AG04449 (cell line): ENCODE measurements around the gene MSANTD1.

Source experiments
- CTCF ChIA-PET: fragments of 350-600 bp; formaldehyde crosslinking; extraction: SDS; loops from one replicate; lab custom pipeline; 2021; ENCODE audit warnings: antibody characterized with exemption; lab: Yijun Ruan, JAX
- POLR2A ChIA-PET: fragments of 400-600, 350-600 bp; formaldehyde crosslinking; extraction: SDS; loops from one replicate; lab custom pipeline; 2020; ENCODE audit warnings: antibody characterized with exemption, inconsistent platforms; lab: Yijun Ruan, JAX
- DNase-seq: peaks from one replicate; pipeline ENCODE4 v3.0.0-alpha.2; 2010; ENCODE audit warnings: low read depth, low spot score
- H3K4me3 ChIP-seq: 2 replicates; pipeline ENCODE4 v1.5.1; 2011; ENCODE audit warnings: low read depth, mild to moderate bottlenecking, control low read depth, low read length
- TF ChIP-seq, protein P1 (sequence below): IDR thresholded peaks from one replicate; pipeline ENCODE4 v1.5.1; 2011; ENCODE audit warnings: mild to moderate bottlenecking, moderate library complexity, low read length, control low read depth, inconsistent platforms; ENCODE audit not compliant: insufficient read depth; ENCODE audit errors: missing control alignments

The MSANTD1 gene

DNA sequence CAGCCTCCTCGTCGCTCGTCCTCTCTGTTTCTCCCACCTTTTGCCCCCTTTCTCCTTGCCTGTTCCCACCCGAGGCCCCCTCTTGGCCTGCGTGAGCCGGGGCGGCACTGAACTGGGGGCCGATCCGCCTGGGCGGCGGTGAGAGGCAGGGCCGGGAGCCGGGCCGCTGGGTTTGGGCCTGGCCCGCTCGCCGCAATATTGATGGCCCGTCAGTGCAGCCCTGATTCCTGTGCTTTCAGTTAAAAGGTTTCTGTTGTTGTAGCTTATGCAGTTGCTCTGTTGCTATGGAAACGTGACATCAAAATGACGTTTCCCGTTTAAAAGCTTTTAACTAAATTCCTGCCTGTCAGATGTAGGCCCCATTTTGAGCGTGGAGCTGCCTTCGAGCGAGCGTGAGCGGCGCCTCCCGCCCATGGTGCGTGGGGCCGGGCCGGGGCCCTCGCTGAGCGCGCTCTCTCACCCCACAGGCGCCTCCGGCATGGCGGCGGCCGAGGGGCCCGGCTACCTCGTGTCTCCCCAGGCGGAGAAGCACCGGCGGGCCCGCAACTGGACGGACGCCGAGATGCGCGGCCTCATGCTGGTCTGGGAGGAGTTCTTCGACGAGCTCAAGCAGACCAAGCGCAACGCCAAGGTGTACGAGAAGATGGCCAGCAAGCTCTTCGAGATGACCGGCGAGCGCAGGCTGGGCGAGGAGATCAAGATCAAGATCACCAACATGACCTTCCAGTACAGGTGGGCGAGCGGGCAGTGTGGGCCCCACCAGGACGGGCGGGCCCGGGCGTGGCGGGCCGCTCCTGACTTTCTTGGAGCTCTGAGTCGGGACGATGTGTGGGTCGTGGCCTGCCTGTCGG, at the start of gene MSANTD1:
Gene MSANTD1, plus strand, starts transcription at position 349 of the 851 bp plus-strand sequence. Its CDS starts 64 bp downstream, at position 413.
- TF ChIP-seq, protein P1, sequence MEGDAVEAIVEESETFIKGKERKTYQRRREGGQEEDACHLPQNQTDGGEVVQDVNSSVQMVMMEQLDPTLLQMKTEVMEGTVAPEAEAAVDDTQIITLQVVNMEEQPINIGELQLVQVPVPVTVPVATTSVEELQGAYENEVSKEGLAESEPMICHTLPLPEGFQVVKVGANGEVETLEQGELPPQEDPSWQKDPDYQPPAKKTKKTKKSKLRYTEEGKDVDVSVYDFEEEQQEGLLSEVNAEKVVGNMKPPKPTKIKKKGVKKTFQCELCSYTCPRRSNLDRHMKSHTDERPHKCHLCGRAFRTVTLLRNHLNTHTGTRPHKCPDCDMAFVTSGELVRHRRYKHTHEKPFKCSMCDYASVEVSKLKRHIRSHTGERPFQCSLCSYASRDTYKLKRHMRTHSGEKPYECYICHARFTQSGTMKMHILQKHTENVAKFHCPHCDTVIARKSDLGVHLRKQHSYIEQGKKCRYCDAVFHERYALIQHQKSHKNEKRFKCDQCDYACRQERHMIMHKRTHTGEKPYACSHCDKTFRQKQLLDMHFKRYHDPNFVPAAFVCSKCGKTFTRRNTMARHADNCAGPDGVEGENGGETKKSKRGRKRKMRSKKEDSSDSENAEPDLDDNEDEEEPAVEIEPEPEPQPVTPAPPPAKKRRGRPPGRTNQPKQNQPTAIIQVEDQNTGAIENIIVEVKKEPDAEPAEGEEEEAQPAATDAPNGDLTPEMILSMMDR, result no peak
- ChIA-PET POLR2A (no interaction called here), CTCF (interaction anchor here (1.4 to 2.3 kb wide), 2 partner anchors 195 to 232 kb away, joined by 3 to 7 read pairs; no protein-coding TSS in a partner anchor)
- H3K4me3 ChIP-seq, result no peak within 1 kb of the TSS
- DNase-seq, result no peak

DNA sequence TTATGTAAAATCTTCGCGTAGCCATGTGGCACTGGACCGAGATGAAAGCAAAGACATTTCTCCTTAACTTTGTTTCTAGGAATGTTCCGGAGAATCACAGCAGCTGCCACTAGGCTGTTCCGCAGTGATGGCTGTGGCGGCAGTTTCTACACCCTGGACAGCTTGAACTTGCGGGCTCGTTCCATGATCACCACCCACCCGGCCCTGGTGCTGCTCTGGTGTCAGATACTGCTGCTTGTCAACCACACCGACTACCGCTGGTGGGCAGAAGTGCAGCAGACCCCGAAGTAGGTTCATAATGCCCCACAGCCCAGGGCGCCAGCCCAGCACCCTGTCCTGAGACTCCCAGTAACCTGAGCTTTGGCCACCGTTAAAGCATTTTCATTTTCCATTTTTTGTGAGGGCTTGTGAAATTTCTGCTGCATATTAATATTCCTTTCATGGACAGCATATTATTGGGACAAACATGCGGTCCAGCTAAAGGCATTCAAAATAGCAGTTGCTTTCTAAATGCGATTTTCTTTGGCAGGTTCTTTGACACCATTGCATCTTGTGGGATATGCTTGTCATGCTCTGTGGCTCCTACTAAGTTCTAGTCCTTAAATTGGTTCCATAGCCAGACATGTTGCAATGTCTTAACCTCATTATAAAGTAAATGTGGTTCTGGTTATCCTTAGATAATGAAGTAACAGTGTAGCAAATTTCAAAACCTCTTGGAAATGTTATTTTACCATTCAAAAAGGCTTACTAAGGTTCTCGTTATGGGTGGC, 49.1 kb upstream of the MSANTD1 start:
- TF ChIP-seq, protein P1, result no peak
- CTCF ChIA-PET, result interaction anchor here (1.0 kb wide), 1 partner anchor 93 kb away, joined by 3 read pairs; no protein-coding TSS in a partner anchor
- H3K4me3 ChIP-seq, result no peak overlapping the region
- DNase-seq, result no peak
- POLR2A ChIA-PET, result interaction anchor here (0.7 kb wide), 1 partner anchor 16 kb away, joined by 3 read pairs; no protein-coding TSS in a partner anchor

DNA sequence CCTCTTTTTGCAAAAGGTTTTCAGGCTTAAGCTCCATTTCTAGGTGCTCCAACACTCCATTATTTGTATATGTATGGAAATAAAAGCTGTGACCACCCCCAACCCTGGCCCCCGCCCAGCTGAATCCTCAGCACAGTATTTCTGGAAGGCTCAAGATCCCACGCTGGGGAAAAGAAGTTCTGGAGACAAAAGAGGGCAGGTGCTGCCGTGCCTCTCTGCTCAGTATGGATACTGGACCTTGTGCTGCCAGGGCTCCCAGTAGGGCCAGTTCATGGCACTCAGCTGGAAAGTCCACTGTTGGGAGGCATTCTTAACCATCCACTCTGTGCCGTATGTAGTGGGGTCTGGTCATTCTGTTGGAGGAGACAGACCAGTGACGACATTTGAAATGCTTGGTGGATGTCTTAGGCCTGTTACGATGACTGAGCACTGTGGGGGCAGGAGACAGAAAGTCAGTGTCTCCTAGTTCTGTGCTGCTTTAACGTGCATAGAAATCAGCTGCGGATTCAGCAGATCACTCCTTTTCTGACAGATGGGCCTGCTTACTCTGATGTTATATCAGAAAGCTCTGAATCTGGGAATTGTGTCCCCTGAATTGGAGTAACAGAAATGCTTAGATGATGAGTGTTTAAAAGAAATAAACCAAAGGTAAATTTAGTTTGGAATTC, 48.4 kb upstream of the MSANTD1 start:
- H3K4me3 ChIP-seq, result no peak overlapping the region
- TF ChIP-seq, protein P1, result no peak
- ChIA-PET CTCF (interaction anchor here (0.9 to 2.1 kb wide), 4 partner anchors 8 to 280 kb away, joined by 3 to 12 read pairs (median 6); no protein-coding TSS in a partner anchor), POLR2A (no interaction called here)
- DNase-seq, result no peak

DNA sequence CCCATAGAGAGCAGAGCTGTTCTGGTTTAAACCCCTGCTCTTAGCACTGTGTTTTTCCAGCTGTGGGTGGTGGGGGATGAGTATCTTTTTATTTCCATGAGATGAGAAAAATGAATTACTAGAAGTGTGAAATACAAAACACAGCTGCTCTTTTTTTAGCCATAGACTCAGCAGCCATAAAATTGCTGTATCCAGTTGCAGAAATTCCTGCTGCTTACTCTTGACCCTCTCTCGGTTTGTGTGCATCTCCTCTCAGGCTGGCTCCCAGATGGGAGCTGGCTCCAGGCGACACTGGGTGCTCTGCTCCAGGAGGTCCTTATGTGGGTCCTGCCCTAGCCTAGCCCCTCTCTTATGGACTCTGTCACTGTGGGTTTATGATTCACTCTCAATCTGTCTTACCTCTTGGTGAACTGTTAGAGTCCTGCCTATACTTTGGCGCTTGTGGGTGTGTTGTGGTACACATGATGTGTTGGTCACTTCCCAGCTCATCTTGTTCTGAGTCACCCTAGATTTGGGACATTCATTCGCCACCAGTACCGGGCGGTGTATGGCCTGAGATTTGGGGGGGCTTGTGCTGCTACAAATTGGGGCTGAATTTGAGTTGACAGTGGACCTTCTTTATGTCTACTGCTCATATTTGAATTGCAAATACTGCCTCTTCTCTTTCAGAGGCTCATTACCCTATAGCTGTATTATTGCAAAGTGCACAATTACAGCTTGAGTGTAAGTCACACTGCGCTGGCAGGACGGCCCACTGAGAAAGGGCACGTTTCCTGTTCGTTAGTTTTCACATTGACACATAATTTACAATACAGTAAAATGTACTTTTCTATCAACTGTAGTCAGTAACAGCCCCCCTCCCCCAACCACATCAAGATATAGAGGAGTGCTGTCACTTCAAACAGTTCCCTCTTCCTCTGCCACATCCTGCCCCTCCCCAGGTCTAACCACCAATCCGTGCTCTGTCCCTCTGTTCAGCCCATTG, 46.9 kb upstream of the MSANTD1 start:
- TF ChIP-seq, protein P1, result no peak
- ChIA-PET POLR2A (interaction anchor here (0.7 kb wide), 1 partner anchor 11 kb away, joined by 3 read pairs; no protein-coding TSS in a partner anchor), CTCF (interaction anchor here (1.6 to 2.1 kb wide), 3 partner anchors 9 to 279 kb away, joined by 8 to 12 read pairs (median 10); no protein-coding TSS in a partner anchor)
- H3K4me3 ChIP-seq, result no peak overlapping the region
- DNase-seq, result no peak
